Activated CD8-positive, alpha-beta memory T cell treated with anti-CD3 and anti-CD28 coated beads for 36 hours (primary cell): ENCODE measurements around the gene KCNQ4. TPM values are rescaled to one million over a fixed set of nuclear protein-coding genes. Genes with fewer than 3 reads are reported as not detected.

ENCODE experiments used
- CTCF ChIA-PET: fragments of 350-600 bp; sonication (Branson Sonifier 250); formaldehyde crosslinking; loops from one replicate; lab custom pipeline; 2021; ENCODE audit warnings: antibody characterized with exemption; lab: Charles Lee
- POLR2A ChIA-PET: fragments of 350-600 bp; sonication (Branson Sonifier 250); formaldehyde crosslinking; loops from one replicate; lab custom pipeline; 2021; ENCODE audit warnings: antibody characterized with exemption; lab: Charles Lee
- total RNA-seq, 2 experiments: library from RNA; stranded (reverse); gene quantifications; one replicate each; pipeline ENCODE4 v1.2.3, GENCODE V29; 2021

Gene KCNQ4
- total RNA-seq, 2 experiments from 2014 or later, result 0.17 to 0.25 TPM

DNA sequence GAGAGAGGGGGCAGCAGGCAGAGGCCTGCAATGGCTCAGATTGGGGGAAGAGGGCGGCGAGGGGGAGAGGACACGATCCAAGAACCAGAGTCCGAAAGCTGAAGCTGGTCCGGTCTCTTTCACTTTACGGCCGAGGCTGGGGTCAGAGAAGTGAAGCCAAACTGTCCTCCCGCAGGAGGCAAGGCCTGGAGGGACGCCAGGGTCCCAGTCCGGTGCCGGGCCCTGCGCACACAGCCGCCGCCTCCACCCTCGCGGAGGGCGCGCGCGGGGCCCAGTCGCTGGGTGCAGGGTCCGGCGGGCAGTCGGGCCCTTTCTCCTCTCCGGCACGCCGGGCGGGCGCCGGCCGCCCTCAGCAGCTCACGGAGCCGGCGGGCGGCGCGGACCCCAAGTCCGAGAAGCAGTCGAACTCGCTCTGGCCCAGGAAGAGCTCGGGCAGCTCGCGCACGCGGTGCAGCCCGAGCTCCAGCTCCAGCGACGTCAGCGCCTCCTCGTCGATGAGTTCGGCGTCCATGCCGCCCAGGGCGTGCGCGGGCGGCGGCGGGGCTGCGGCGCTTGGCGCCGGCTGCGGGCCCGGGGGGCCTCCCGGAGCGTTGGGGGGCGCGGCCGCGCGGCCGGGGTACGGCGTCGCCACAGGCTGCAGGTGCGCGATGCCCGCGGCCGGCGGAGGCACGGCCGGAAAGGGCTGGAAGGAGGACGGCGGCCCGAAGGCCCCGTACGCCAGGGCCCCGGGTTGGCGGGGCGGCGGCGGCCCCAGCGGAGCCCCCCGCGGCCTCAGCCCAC lies 77.8 kb downstream of the KCNQ4 start:
- ChIA-PET POLR2A (interaction anchor here (0.6 to 1.4 kb wide), 4 partner anchors 15 to 348 kb away, joined by 4 to 7 read pairs (median 4); partner anchors contain the start of gene CTPS1), CTCF (interaction anchor here (1.0 to 2.7 kb wide), 3 partner anchors 11 to 90 kb away, joined by 3 to 14 read pairs (median 5); no protein-coding TSS in a partner anchor)

DNA sequence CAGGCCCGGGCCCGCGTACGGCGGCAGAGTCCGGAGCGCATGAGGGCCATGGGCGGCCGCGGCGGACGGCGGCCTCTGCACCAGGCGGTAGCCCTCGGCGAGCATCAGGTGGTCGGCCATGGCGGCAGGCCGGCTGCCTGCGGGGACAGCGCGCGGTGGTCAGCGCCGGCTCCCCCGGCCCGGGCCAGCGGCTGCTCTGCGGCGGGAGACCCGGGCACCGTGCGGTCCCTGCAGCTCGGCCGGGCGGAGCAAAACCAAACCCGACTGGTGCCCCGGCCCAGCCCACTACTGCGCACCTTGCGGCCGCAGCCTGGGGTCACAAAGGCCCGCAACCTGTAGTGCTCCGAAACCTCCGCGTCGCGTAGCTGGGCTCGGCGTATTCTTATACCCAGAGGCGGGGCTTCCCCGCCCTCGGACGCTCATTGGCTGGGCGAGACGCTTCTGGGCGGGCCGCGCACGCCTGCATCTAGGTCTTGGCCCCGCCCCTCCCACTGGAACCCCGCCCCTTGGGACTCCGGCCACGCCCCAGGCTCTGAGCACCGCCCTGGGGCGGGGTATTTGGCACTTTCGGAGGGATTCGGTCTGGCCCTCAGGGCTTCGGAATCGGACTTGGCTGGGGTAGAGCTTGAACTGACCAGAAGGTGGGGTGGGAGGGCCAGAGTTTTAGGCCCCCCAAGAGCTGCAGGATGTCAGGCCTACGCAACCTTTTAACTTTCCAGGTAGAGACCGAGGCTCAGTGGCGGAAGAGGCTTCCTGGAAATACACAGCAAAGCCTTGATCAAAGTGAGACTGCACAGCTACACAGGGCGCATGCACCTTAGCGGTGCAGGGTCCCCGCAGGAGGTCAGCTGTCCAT lies 78.6 kb downstream of the KCNQ4 start, which contains the start of gene CITED4:
Gene CITED4 (minus strand): TSS at position 356 of the 856 bp plus-strand sequence. CDS start 236 bp downstream, at position 120.
- POLR2A ChIA-PET, result interaction anchor here (0.5 to 1.4 kb wide), 5 partner anchors 14 to 348 kb away, joined by 3 to 7 read pairs (median 4); partner anchors contain the start of gene CTPS1
- CTCF ChIA-PET, result interaction anchor here (0.7 to 2.7 kb wide), 6 partner anchors 9 to 90 kb away, joined by 3 to 14 read pairs (median 4); no protein-coding TSS in a partner anchor

DNA sequence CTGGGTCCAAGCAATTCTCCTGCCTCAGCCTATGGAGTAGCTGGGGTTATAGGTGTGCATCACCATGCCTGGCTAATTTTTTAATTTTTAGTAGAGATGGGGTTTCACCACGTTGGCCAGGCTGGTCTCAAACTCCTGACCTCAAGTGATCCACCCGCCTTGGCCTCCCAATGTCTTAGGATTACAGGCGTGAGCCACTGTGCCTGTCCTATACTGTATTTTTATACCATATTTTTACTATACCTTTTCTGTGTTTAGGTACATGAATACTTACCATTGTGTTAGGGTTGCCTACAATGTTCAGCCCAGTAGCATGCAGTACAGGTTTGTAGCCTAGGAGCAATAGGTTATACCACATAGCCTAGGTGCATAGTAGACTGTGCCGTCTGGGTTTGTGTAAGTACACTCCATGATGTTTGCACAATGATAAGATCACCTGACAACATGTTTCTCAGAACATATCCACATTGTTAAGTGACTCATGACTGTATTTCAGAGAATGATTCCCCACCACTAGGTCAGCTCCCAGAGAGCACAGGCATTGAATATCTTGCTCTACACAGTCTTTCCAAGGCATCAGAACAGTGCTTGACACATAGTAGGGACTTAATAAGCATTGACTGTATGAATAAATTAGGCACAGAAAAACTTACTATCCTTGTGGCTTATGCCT lies 84.6 kb downstream of the KCNQ4 start:
- POLR2A ChIA-PET, result no interaction called here
- CTCF ChIA-PET, result interaction anchor here (0.7 kb wide), 2 partner anchors 73 to 627 kb away, joined by 3 to 4 read pairs; no protein-coding TSS in a partner anchor

DNA sequence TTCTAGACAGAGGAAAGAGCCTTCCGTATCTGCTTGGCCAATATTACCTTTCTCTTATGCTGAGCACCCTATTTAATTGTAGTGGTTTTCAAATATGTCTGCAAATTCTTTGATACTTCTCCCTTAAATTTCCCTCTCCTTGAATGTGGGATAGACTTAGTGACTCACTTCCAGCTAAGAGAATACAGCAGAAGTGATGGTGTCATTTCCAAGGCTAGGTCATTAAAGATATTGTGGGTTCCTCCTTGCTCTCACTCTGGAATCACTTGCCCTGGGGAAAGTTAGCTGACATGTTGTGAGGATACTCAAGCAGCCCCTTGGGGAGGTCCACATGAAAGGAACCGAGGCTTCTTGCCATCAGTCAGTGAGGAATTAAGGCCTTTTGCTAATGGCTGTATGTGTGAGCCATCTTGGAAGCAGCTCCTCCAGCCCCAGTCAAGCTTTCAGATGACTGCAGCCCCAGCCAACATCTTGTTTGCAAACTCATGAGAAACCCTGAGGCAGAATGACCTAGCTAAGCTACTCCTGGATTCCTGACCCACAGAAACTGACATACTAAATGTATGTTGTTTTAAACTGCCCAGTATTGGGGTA lies 86.6 kb downstream of the KCNQ4 start:
- ChIA-PET CTCF (interaction anchor here (2.1 kb wide), 1 partner anchor 81 kb away, joined by 10 read pairs; no protein-coding TSS in a partner anchor), POLR2A (no interaction called here)

DNA sequence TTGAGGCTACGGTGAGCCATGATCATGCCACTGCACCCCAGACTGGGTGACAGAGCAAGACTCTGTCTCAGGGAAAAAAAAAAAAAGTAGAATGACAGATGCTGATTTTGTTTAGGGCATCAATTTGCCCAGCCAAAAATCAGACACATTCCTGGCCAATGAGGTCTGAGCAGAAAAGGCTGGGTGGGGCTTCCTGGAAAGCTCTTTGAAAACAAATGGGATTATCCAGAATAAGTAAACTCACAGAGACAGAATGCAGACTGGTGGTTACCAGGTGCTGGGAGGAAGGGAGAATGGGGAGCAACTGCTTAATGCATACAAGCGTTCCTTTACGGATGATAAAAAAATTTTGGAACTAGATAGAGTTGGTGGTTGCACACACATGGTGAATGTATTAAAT lies 88.7 kb downstream of the KCNQ4 start:
- POLR2A ChIA-PET, result no interaction called here
- CTCF ChIA-PET, result no interaction called here

DNA sequence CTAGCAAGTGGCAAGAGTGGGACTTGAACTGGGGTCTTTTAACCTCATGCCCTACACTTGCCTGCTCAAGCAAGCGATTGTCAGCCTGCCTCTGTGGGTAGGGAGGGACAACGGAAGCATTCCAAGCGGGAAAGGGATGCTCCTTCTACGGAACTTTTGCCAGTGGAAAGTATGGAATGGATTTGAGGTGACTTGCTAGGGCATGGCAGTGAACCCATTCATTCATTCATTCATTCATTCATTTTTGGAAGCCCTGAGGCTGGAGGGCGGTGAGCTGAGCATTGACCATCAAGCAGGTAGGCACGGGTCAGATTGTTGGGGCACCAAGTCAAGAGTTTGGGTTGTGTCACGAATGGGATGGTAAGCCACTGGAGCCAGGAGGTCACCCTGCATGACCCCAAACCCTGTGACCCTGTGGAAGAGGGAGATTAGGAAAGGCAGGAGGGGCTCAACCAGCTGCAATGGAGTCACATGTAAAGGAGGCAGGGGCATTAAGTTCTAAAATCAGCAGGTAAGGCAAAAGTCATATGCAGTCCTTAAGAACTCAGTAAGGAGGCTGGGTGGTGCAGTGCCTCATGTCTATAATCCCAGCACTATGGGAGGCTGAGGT lies 90.4 kb downstream of the KCNQ4 start:
- POLR2A ChIA-PET, result no interaction called here
- CTCF ChIA-PET, result interaction anchor here (1.3 to 4.2 kb wide), 2 partner anchors 75 to 79 kb away, joined by 4 to 15 read pairs; no protein-coding TSS in a partner anchor

DNA sequence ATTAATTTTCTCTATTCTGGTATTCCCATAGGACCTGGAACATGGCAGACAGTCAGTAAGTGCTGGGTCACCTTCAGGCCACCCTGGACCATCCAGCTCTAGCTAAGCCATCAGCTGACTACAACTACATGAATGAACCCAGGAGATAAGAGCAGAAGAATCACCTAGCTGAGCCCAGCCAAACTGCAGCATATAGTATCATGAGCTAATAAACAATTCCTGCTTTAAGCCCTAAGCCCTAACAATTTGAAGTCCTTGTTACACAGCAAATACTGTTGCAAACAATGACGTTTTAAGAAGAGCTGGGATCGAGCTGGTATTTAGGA lies 92.8 kb downstream of the KCNQ4 start:
- POLR2A ChIA-PET, result interaction anchor here (1.3 kb wide), 1 partner anchor 14 kb away, joined by 4 read pairs; the partner anchor contains the start of gene CITED4
- CTCF ChIA-PET, result interaction anchor here (0.9 to 4.2 kb wide), 4 partner anchors 14 to 76 kb away, joined by 3 to 15 read pairs (median 4); partner anchors contain the start of gene CITED4

DNA sequence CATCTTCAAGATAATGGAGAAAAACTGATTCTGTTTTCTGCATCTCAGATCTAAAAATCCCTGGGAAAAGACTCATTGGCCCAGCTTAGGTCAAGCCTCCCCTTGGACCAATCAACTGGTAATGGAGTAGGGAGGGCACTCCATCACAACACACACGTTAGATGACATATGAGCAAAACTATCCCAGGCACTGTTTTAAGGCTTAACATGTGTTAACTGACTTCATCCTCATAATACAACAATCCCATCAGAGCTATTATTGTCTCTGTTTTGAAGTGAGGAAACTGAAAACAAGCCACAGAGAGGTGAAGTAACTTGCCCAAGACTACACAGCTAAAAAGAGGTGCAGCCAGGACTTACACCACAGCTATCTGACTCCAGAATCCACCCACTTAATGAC lies 93.3 kb downstream of the KCNQ4 start:
- ChIA-PET POLR2A (interaction anchor here (1.3 kb wide), 1 partner anchor 15 kb away, joined by 4 read pairs; the partner anchor contains the start of gene CITED4), CTCF (interaction anchor here (1.7 to 4.2 kb wide), 2 partner anchors 15 to 72 kb away, joined by 4 to 15 read pairs; partner anchors contain the start of gene CITED4)

DNA sequence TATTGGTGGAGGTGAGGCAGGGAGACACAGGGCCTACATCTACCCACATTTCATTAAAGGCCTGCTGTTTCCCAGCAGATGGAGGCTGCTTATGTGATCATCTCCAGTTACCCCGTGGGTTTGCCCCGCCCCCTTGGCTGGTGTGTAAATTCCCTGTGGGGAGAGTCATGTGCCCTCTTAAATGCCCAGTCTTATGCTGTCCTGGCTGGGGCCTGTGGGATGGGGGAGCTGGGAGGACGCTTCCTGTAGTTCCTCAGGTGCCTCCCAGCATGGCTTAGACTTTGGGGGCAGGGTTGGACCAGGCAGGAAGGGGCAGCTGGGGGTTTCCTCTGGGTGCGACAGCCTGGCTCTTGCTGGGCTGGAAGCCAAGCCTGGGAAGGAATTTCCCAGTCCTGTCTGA lies 94.1 kb downstream of the KCNQ4 start:
- ChIA-PET POLR2A (no interaction called here), CTCF (interaction anchor here (0.6 to 1.3 kb wide), 2 partner anchors 28 to 1371 kb away, joined by 3 to 7 read pairs; no protein-coding TSS in a partner anchor)

DNA sequence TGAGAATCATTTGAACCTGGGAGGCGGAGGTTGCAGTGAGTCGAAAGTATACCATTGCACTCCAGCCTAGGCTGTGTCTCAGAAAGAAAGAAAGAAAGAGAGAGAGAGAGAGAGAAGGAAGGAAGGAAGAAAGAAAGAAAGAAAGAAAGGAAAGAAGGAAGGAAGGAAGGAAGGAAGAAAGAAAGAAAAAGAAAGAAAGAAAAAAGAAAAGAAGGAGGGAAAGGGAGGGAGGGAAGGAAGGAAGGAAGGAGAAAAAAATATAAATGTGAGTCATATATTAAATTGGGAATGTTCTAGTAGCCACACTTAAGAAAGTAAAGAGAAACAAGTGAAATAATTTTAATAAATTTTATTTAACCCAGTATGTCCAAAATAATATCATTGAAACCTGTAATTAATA lies 95.3 kb downstream of the KCNQ4 start:
- POLR2A ChIA-PET, result no interaction called here
- CTCF ChIA-PET, result interaction anchor here (1.3 kb wide), 1 partner anchor 29 kb away, joined by 3 read pairs; no protein-coding TSS in a partner anchor

DNA sequence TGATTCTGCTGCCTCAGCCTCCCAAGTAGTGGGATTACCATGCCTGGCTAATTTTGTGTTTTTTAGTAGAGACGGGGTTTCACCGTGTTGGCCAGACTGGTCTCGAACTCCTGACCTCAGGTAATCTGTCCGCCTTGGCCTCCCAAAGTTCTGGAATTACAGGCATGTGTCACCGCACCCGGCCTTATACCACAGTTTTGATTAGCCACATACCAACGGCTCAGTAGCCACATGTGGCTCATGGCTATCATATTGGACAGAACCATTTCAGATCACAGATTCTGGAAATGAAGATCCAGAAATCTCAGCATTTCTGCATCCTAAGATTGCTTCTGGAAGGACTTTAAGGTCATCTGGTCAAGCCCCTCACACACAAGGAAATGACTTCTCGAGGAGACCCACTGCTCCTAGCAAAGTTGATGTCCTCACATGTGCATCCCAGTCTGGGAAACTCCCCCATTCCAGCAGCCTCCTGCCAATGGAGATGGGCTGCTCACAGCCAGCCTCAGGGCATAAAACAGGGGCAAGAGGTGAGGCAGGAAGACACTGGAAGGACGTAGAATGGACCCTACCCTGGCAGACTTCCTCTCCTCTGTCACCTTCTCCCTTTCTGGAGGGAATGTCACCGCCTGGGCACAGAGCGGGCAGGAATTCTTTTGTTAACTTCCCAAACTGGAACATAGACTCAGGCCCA lies 96.0 kb downstream of the KCNQ4 start:
- ChIA-PET POLR2A (no interaction called here), CTCF (interaction anchor here (0.6 kb wide), 1 partner anchor 36 kb away, joined by 3 read pairs; no protein-coding TSS in a partner anchor)

DNA sequence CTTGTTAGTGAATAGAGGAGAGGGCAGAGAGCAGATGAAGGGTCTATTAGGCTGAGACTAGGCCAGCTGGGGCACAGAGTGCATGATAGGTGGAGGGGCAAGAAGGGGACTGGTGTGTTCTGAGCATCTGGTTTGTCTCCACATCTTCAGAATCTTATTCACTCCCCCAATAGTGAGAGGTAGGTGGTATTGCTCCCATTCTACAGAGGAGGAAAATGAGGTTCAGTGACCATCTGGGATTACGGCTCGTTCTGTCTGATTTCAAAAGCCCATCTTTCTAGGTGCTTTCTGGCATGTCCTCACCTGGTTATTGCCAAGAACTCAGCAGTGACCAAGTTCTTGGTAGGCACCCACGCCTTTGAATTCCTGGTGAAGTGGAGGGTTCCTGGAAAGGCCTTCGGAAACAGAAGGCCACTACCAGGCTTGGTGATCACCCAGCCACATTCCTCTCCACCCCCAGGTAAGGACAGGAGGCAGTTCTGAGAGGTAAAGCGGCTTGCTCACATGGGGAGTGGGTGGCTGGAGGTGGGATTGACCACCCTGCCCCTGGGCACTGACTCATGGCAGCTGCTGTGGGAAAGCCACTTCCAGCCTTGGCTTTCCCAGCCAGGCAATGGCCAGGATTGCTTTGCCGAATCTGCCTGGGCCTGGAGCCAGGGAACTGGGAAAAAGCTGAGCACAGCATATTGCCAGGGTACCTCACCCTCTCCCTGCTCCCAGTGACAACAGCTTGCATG lies 97.4 kb downstream of the KCNQ4 start:
- ChIA-PET CTCF (no interaction called here), POLR2A (no interaction called here)

DNA sequence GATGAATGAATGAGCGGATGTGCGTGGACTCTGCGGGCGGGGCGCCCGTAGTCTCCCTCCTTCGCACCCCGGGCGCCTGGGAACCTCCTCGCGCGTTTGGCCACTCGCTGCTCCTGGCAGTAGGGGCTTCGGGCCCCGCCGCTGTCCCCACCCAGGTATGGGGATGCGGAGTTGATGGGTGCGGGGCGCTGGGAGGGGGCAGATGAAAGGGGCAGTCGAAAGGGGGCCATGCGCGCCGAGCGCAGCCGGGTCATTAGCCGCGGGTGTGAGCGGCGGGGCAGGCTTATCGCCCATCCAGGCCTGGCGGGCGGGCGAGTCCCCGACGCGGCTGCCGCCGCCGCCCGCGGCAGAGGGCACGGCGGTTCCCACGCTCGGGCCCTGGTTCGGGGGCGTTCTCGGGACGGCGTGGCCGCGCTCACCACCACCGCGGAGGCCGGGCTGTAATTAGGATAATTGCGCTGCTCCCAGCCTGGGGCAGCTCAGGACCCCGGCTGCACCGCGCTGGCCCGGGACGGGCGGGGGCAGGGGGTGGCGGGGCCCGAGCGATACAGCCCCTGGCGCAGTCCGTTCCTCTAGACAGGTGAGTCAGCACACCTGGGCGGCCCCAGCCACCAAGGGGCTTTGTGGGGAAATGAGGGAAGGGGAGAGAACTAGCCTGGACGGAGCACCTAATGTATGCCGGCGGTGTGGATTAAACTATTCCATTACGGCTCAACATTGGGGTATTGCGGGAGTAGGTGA lies 100.6 kb downstream of the KCNQ4 start:
- CTCF ChIA-PET, result no interaction called here

DNA sequence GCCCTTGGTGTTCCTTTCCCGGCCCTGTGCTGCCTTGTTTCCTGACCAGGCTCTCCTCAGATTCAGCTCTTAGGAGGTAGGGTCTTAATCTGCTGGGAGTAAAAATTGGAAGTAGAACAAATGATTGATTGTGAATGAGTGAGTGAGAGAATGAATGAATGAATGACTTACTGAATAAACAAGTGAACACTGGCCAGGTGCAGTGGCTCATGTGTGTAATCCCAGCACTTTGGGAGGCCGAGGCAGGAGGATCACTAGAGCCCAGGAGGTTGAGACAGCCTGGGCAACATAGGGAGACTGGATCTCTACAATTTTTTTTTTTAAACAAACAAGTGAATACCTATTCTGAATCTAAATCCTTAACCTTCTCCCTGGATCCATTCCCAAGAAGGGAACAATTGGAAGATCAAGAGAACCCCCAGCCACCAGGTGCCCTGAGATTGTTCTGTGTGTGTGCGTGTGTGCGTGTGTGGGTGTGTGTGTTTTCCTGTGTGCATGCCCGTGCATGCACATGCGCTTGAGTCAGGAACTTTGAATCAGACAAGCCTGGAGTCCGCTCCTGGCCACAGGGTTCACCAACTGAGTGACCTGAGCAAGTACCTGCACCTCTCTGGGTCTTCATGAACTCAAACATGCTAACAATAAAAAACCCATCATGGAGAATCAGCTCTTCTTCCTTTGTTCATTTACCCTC lies 102.9 kb downstream of the KCNQ4 start:
- CTCF ChIA-PET, result no interaction called here
- POLR2A ChIA-PET, result no interaction called here

More for the DNA sequence above, 100.6 kb downstream of the KCNQ4 start:
- POLR2A ChIA-PET, result no interaction called here

DNA sequence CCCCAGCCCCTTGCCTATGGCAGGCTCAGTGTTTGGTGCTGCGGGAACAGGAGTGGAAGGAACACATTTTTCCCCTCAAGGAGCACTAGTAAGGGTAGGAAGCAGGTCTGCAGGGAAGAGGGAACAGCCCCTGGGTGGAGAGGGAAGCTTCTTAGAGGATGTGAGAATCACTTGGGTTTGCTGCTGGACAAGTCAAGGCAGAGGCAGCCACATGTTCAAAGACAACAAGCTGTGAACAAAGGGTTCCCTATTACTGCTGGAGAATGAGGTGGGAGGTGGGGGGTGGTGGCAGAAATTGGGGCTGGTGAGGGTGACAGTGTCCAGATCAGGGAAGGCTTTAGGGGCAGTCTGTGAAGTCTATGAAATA lies 103.4 kb downstream of the KCNQ4 start:
- ChIA-PET POLR2A (no interaction called here), CTCF (no interaction called here)
